CD4-positive, alpha-beta T cell (primary cell): ENCODE measurements around the gene SREK1. TPM values are rescaled to one million over a fixed set of nuclear protein-coding genes. Genes with fewer than 3 reads are reported as not detected.

ENCODE experiments used
- ATAC-seq: fragments of 200-7000 bp; cut with Tn5 transposase; one replicate; pipeline ENCODE4 v1.10.0; 2022; ENCODE audit warnings: mild to moderate bottlenecking; ENCODE audit not compliant: poor library complexity
- CTCF ChIA-PET: fragments of 350-600 bp; sonication (Branson Sonifier 250); formaldehyde crosslinking; loops from one replicate; lab custom pipeline; 2021; ENCODE audit warnings: antibody characterized with exemption, inconsistent platforms; lab: Charles Lee
- POLR2A ChIA-PET: fragments of 350-600 bp; sonication (Branson Sonifier 250); formaldehyde crosslinking; loops from one replicate; lab custom pipeline; 2021; ENCODE audit warnings: antibody characterized with exemption, inconsistent platforms; lab: Charles Lee
- DNase-seq, 14 experiments: peaks; one replicate each; pipeline ENCODE4 v3.0.0-alpha.2; 2013 to 2020; ENCODE audit warnings: mixed read lengths in 2 of 14
- H3K27ac ChIP-seq, 2 donors: one replicate each; pipeline versions ENCODE4 v1.5.1 to v1.7.0; 2013; ENCODE audit warnings: low read length in 2 of 2, low read depth in 1 of 2, mild to moderate bottlenecking in 1 of 2
- H3K27me3 ChIP-seq, 2 experiments: 1 replicate in 1 of 2; 2 replicates in 1 of 2; pipeline versions ENCODE4 v1.6.1 to v1.7.0; 2013; ENCODE audit warnings: low read length in 2 of 2, control low read depth in 1 of 2, mild to moderate bottlenecking in 1 of 2, moderate library complexity in 1 of 2; ENCODE audit not compliant: insufficient read depth in 2 of 2, control insufficient read depth in 1 of 2
- H3K36me3 ChIP-seq: one replicate; pipeline ENCODE4 v1.6.1; 2013; ENCODE audit warnings: low read length, control low read depth; ENCODE audit not compliant: insufficient read depth
- H3K4me1 ChIP-seq: one replicate; pipeline ENCODE4 v1.6.1; 2013; ENCODE audit warnings: low read length, control low read depth; ENCODE audit not compliant: insufficient read depth
- H3K4me3 ChIP-seq: one replicate; pipeline ENCODE4 v1.5.1; 2013; ENCODE audit warnings: mild to moderate bottlenecking, low read length, moderate library complexity
- H3K9me3 ChIP-seq, 2 experiments: 1 replicate in 1 of 2; 2 replicates in 1 of 2; pipeline versions ENCODE4 v1.6.1 to v1.7.0; 2013; ENCODE audit warnings: low read length in 2 of 2, mild to moderate bottlenecking in 2 of 2, control low read depth in 1 of 2, moderate library complexity in 1 of 2; ENCODE audit not compliant: control insufficient read depth in 1 of 2, insufficient read depth in 1 of 2
- H3K27ac Mint-ChIP-seq: one replicate; pipeline ENCODE4 v1.8.0; 2020; ENCODE audit warnings: mixed read lengths
- H3K27me3 Mint-ChIP-seq: one replicate; pipeline ENCODE4 v1.8.0; 2021; ENCODE audit warnings: mixed read lengths
- H3K36me3 Mint-ChIP-seq: one replicate; pipeline ENCODE4 v1.8.0; 2021; ENCODE audit warnings: low read depth, mixed read lengths
- H3K4me1 Mint-ChIP-seq: one replicate; pipeline ENCODE4 v1.8.0; 2021; ENCODE audit warnings: low read depth, mixed read lengths
- H3K4me3 Mint-ChIP-seq: one replicate; pipeline ENCODE4 v1.8.0; 2020; ENCODE audit warnings: mild to moderate bottlenecking, mixed read lengths
- H3K9me3 Mint-ChIP-seq: one replicate; pipeline ENCODE4 v1.8.0; 2020; ENCODE audit warnings: mixed read lengths
- CTCF ChIP-seq: fragments of 200-600 bp; IDR thresholded peaks from one replicate; pipeline ENCODE4 v1.8.0; 2022; ENCODE audit warnings: antibody characterized with exemption, mild to moderate bottlenecking
- intact Hi-C, 2 experiments: fragments of 100-400 bp; cut with DNase I in 1 of 2; cut with micrococcal nuclease in 1 of 2; formaldehyde crosslinking; loops; one replicate each; pipeline versions ENCODE4 v1.15.1 to v1.9.0; 2023 to 2025; cut with DNase I, micrococcal nuclease
- total RNA-seq, 174 experiments: library from RNA in 2 of 174; stranded (reverse) in 2 of 174; gene quantifications; one replicate each; pipeline ENCODE4 v1.2.3 and lab custom pipeline; 2021 to 2026

The SREK1 gene
- total RNA-seq, 2 experiments from 2014 or later = 137 to 155 TPM

DNA sequence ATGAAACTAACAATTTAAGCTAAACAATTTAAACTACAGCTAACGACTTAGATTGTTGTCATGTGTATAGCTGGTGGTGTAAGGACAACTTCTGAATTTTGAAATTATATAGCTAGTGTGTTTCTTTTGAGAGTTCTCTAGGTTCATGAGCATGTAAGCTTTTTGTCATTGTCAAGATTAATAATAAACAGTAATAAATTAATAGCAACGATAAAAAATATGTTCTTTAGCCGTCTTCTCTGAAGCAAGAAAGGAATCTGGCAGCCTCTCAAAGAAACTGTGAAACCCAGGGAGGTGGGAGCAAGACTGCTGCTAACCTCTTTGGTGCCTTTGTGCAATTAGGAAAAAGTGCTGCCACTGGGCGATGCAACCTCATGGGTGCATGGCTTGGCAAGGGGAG is 59.4 kb downstream of the SREK1 start:
- H3K9me3 Mint-ChIP-seq = no peaks in the 10 kb centered on the region
- ATAC-seq (no peak), DNase-seq (no peak)
- TF ChIP-seq CTCF = no peak
- intact Hi-C loops = no loop called here
- ChIA-PET POLR2A (no interaction called here), CTCF (no interaction called here)
- no peaks in the 10 kb centered on the region for H3K4me1 Mint-ChIP-seq
- H3K4me3 Mint-ChIP-seq = no peak overlapping the region
- Histone ChIP-seq H3K36me3 (no peaks in the 10 kb centered on the region), H3K9me3 (no peaks in the 10 kb centered on the region), H3K4me1 (no peaks in the 10 kb centered on the region), H3K4me3 (no peak overlapping the region), H3K27me3 (no peaks in the 10 kb centered on the region), H3K27ac (no peak overlapping the region)
- H3K27me3 Mint-ChIP-seq = no peaks in the 10 kb centered on the region
- no peak overlapping the region for H3K27ac Mint-ChIP-seq
- H3K36me3 Mint-ChIP-seq = no peaks in the 10 kb centered on the region

DNA sequence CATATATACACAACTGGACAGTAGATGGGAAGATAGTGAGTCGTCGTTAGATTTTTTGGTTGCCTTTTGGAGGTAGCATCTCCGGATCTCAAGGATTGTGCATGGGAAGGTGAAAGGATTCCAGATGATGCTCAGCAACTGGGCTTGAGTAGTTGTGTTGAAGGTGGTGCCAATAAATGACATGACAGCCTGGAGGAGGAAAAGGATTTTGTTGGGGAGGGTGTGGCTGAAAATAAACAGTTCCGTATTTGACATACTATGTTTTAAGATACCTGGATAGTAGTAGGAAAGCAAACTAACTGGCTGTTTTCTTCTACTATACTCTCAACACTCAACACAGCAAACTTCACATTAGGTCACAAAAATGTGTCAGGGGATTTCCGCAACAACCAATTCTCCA is 62.4 kb downstream of the SREK1 start:
- Histone ChIP-seq H3K27me3 (no peaks in the 10 kb centered on the region), H3K4me1 (no peaks in the 10 kb centered on the region), H3K4me3 (no peak overlapping the region), H3K36me3 (no peaks in the 10 kb centered on the region), H3K27ac (no peak overlapping the region), H3K9me3 (no peaks in the 10 kb centered on the region)
- Mint-ChIP-seq H3K27ac (no peak overlapping the region), H3K4me3 (no peak overlapping the region), H3K36me3 (no peaks in the 10 kb centered on the region), H3K27me3 (no peaks in the 10 kb centered on the region), H3K9me3 (no peaks in the 10 kb centered on the region), H3K4me1 (no peaks in the 10 kb centered on the region)
- POLR2A ChIA-PET = no interaction called here
- no peak for ATAC-seq
- intact Hi-C loops = no loop called here
- CTCF ChIA-PET = no interaction called here
- DNase-seq = no peak
- no peak for TF ChIP-seq CTCF

GRCh38 chr5:66207800-66208561 is 63.9 kb downstream of the SREK1 start:
- no peaks in the 10 kb centered on the region for H3K36me3 ChIP-seq
- Mint-ChIP-seq H3K4me1 (no peaks in the 10 kb centered on the region), H3K9me3 (no peaks in the 10 kb centered on the region), H3K4me3 (no peak overlapping the region), H3K27me3 (no peaks in the 10 kb centered on the region), H3K36me3 (no peaks in the 10 kb centered on the region), H3K27ac (no peak overlapping the region)
- DNase-seq (no peak), ATAC-seq (no peak)
- no peaks in the 10 kb centered on the region for H3K9me3 ChIP-seq
- H3K27me3 ChIP-seq = no peaks in the 10 kb centered on the region
- no peak overlapping the region for H3K27ac ChIP-seq
- ChIA-PET POLR2A (no interaction called here), CTCF (no interaction called here)
- TF ChIP-seq CTCF = no peak
- intact Hi-C loops = no loop called here
- H3K4me3 ChIP-seq = no peak overlapping the region
- H3K4me1 ChIP-seq = no peaks in the 10 kb centered on the region
